ENCODE results near the gene MON1B.
"Not testable (repeated sequence)": the region's sequence is repeated elsewhere in the genome, so short reads cannot be mapped to it uniquely, and the experiment has no call there.

The MON1B gene

GRCh38 chr16:77199211-77199610 lies 8.2 kb downstream of the MON1B start, which contains the start of gene SYCE1L:
SYCE1L (plus strand) TSS chr16:77199408; CDS start chr16:77199452, 44 bp downstream.
- no peak for DNase-seq

GRCh38 chr16:77206533-77206932 lies 15.5 kb downstream of the MON1B start:
- no peak for DNase-seq

GRCh38 chr16:77207030-77207429 lies 16.0 kb downstream of the MON1B start:
- no peak for DNase-seq

- no peak for DNase-seq
These were observed 17.4 kb downstream of the MON1B start for GRCh38 chr16:77208382-77208781.

- DNase-seq: peak; percentile 37
These were observed 21.1 kb downstream of the MON1B start for GRCh38 chr16:77211880-77212740.

GRCh38 chr16:77212741-77213541 lies 22.0 kb downstream of the MON1B start:
- DNase-seq: peak; percentile 54

GRCh38 chr16:77213542-77214106 lies 22.6 kb downstream of the MON1B start:
- DNase-seq: peak; percentile 25

GRCh38 chr16:77214411-77215138 lies 23.6 kb downstream of the MON1B start:
- DNase-seq: peak; percentile 11

GRCh38 chr16:77219437-77219836 lies 28.4 kb downstream of the MON1B start:
- DNase-seq: no peak

GRCh38 chr16:77220427-77220826 lies 29.4 kb downstream of the MON1B start:
- no peak for DNase-seq

- no peak for DNase-seq
These were observed 30.5 kb downstream of the MON1B start for GRCh38 chr16:77221482-77221881.

- DNase-seq: no peak
These were observed 32.2 kb downstream of the MON1B start for GRCh38 chr16:77223184-77223583.

- DNase-seq: no peak
These were observed 34.2 kb downstream of the MON1B start for GRCh38 chr16:77225182-77225581.

GRCh38 chr16:77227745-77228144 lies 36.8 kb downstream of the MON1B start:
- DNase-seq: no peak

- no peak for DNase-seq
These were observed 40.1 kb downstream of the MON1B start for GRCh38 chr16:77231047-77231446.

- DNase-seq: no peak
These were observed 43.0 kb downstream of the MON1B start for GRCh38 chr16:77233799-77234519.

GRCh38 chr16:77234611-77235010 lies 43.6 kb downstream of the MON1B start:
- DNase-seq: no peak

- peak; percentile 80 for DNase-seq
These were observed 45.1 kb downstream of the MON1B start for GRCh38 chr16:77236063-77236511.

- DNase-seq: no peak
These were observed 47.6 kb downstream of the MON1B start for GRCh38 chr16:77238593-77238992.

- not testable (repeated sequence) for DNase-seq
These were observed 51.5 kb downstream of the MON1B start for GRCh38 chr16:77242471-77242870.

GRCh38 chr16:77246150-77246549 lies 55.2 kb downstream of the MON1B start:
- DNase-seq: no peak

- no peak for DNase-seq
These were observed 59.4 kb downstream of the MON1B start for GRCh38 chr16:77250400-77250799.
